Fibroblast of lung (primary cell): ENCODE measurements around the gene SLC16A6. TPM values are rescaled to one million over a fixed set of nuclear protein-coding genes. Genes with fewer than 3 reads are reported as not detected.

Experiments used
- DNase-seq, 2 donors: peaks; one replicate each; pipeline versions ENCODE4 v3.0.0 to v3.0.0-alpha.2; 2010; ENCODE audit warnings: low read depth in 2 of 2
- H2AFZ ChIP-seq: 2 replicates; pipeline ENCODE4 v1.5.1; 2012; ENCODE audit warnings: low read length, control low read depth, inconsistent platforms
- H3K27ac ChIP-seq: 2 replicates; pipeline ENCODE4 v1.5.1; 2011; ENCODE audit warnings: low read length, control low read depth; ENCODE audit not compliant: insufficient read depth
- H3K27me3 ChIP-seq: 2 replicates; pipeline ENCODE4 v1.5.1; 2011; ENCODE audit warnings: mild to moderate bottlenecking, low read length; ENCODE audit not compliant: control insufficient read depth, insufficient read depth
- H3K36me3 ChIP-seq: 2 replicates; pipeline ENCODE4 v1.5.1; 2011; ENCODE audit warnings: low read length; ENCODE audit not compliant: control insufficient read depth, insufficient read depth
- H3K4me1 ChIP-seq: 2 replicates; pipeline ENCODE4 v1.5.1; 2011; ENCODE audit warnings: low read length; ENCODE audit not compliant: control insufficient read depth, insufficient read depth; ENCODE audit errors: extremely low read depth
- H3K4me2 ChIP-seq: 2 replicates; pipeline ENCODE4 v1.5.1; 2011; ENCODE audit warnings: low read length, control low read depth; ENCODE audit not compliant: insufficient read depth; ENCODE audit errors: extremely low read depth
- H3K4me3 ChIP-seq, 4 experiments: fragments of 200-600 bp in 1 of 4; sonication (generic) in 1 of 4; replicated peaks in 1 of 4; 2 replicates each; pipeline ENCODE4 v1.5.1; 2011 to 2016; ENCODE audit warnings: low read length in 4 of 4, low read depth in 3 of 4, mild to moderate bottlenecking in 3 of 4, control low read depth in 2 of 4, inconsistent platforms in 1 of 4, mixed read lengths in 1 of 4; ENCODE audit not compliant: insufficient read depth in 1 of 4; ENCODE audit errors: control extremely low read depth in 1 of 4
- H3K79me2 ChIP-seq: 2 replicates; pipeline ENCODE4 v1.5.1; 2012; ENCODE audit warnings: mild to moderate bottlenecking, low read length, inconsistent platforms; ENCODE audit not compliant: control insufficient read depth, insufficient read depth
- H3K9ac ChIP-seq: 2 replicates; pipeline ENCODE4 v1.5.1; 2011; ENCODE audit warnings: mild to moderate bottlenecking, low read length, control low read depth; ENCODE audit not compliant: insufficient read depth
- H3K9me3 ChIP-seq: 2 replicates; pipeline ENCODE4 v1.5.1; 2012; ENCODE audit warnings: low read depth, low read length; ENCODE audit not compliant: control insufficient read depth, insufficient read depth
- H4K20me1 ChIP-seq: 2 replicates; pipeline ENCODE4 v1.5.1; 2011; ENCODE audit warnings: low read length; ENCODE audit not compliant: control insufficient read depth, insufficient read depth; ENCODE audit errors: extremely low read depth
- EZH2 ChIP-seq: IDR thresholded peaks from 2 replicates; pipeline ENCODE4 v1.5.1; 2012; ENCODE audit warnings: low read length, control low read depth, mild to moderate bottlenecking; ENCODE audit errors: missing control alignments
- polyA plus RNA-seq, 2 donors: library from polyadenylated mRNA; depleted of rRNA in 1 of 2; stranded (reverse) in 1 of 2; unstranded in 1 of 2; fragments of >200 nt; gene quantifications; 2 replicates each; pipeline ENCODE4 v1.2.1, GENCODE V29; 2011 to 2012; ENCODE audit warnings: missing spikeins in 1 of 2
- total RNA-seq: library from RNA; depleted of rRNA; stranded (reverse); fragments of >200 nt; gene quantifications from 2 replicates; pipeline ENCODE4 v1.2.1, GENCODE V29; 2014
- TF ChIP-seq, protein P1 (sequence below), 2 donors: IDR thresholded peaks in 1 of 2; conservative IDR thresholded peaks in 1 of 2; 1 replicate in 1 of 2; 2 replicates in 1 of 2; pipeline ENCODE4 v1.5.1; 2011 to 2012; ENCODE audit warnings: low read length in 2 of 2, control low read depth in 1 of 2, inconsistent platforms in 1 of 2, low read depth in 1 of 2, mild to moderate bottlenecking in 1 of 2

SLC16A6 gene
- total and polyA plus RNA-seq, 2 donors (not counting 1 experiment from before 2014, with no cell fraction given), result 1.7 to 8.3 TPM

DNA sequence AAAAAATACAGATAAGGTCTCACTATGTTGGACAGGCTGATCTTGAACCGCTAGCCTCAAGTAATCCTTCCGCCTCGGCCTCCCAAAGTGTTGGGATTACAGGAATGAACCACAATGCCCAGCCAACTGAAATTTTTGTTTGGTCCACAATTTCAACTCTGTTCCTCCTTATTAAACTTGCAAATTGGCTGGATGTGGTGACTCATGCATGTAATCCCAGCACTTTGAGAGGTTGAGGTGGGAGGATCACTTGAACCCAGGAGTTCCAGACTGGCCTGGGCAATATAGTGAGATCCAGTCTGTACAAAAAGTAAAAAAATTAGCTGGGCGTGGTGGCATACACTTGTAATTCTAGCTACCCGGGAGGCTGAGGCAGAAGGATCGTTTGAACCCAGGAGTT lies 13.8 kb upstream of the SLC16A6 start:
- no peak overlapping the region for H3K27ac ChIP-seq

DNA sequence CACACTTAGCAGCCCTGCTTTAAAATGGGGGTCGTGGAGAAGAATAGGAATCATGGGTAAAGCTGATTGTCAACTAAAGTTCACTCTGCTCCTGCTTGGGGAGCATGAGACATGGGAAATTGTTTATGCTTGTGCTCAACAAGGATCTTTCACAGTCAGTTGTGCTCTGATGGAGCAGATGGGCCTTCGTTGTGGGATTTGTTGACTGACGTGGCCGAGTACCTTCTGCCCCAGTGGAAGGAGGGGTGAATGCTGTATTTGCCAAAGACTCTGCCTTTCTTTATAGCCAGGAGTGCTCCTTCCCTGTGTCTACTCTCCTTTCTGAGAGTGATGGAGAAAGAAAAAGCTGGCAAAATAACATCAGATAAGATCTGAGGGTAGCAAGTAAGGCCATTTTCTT lies 11.7 kb upstream of the SLC16A6 start:
- H3K9me3 ChIP-seq, result no peaks in the 10 kb centered on the region
- DNase-seq, result no peak
- H3K4me2 ChIP-seq, result no peak overlapping the region
- TF ChIP-seq, protein P1, sequence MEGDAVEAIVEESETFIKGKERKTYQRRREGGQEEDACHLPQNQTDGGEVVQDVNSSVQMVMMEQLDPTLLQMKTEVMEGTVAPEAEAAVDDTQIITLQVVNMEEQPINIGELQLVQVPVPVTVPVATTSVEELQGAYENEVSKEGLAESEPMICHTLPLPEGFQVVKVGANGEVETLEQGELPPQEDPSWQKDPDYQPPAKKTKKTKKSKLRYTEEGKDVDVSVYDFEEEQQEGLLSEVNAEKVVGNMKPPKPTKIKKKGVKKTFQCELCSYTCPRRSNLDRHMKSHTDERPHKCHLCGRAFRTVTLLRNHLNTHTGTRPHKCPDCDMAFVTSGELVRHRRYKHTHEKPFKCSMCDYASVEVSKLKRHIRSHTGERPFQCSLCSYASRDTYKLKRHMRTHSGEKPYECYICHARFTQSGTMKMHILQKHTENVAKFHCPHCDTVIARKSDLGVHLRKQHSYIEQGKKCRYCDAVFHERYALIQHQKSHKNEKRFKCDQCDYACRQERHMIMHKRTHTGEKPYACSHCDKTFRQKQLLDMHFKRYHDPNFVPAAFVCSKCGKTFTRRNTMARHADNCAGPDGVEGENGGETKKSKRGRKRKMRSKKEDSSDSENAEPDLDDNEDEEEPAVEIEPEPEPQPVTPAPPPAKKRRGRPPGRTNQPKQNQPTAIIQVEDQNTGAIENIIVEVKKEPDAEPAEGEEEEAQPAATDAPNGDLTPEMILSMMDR (conservative IDR thresholded peaks at IDR 0.05 in 1 of 2, IDR thresholded peaks at IDR 0.05 in 1 of 2; ENCODE audit: low read depth in 1 of 2, low read length in 2 of 2), result no peak
- TF ChIP-seq EZH2, result no peak
- no peaks in the 10 kb centered on the region for H3K79me2 ChIP-seq
- no peaks in the 10 kb centered on the region for H4K20me1 ChIP-seq
- H2AFZ ChIP-seq, result no peak overlapping the region
- no peaks in the 10 kb centered on the region for H3K4me1 ChIP-seq
- no peaks in the 10 kb centered on the region for H3K27me3 ChIP-seq
- no peak overlapping the region for H3K4me3 ChIP-seq
- no peaks in the 10 kb centered on the region for H3K36me3 ChIP-seq
- H3K9ac ChIP-seq, result no peak overlapping the region
- no peak overlapping the region for H3K27ac ChIP-seq

More for the DNA sequence above, 13.8 kb upstream of the SLC16A6 start:
- Histone ChIP-seq H3K27me3 (no peaks in the 10 kb centered on the region), H3K79me2 (no peaks in the 10 kb centered on the region), H3K4me1 (no peaks in the 10 kb centered on the region), H4K20me1 (no peaks in the 10 kb centered on the region), H3K9ac (no peak overlapping the region), H3K4me3 (no peak overlapping the region), H3K9me3 (no peaks in the 10 kb centered on the region), H3K4me2 (no peak overlapping the region), H3K36me3 (no peaks in the 10 kb centered on the region), H2AFZ (no peak overlapping the region)
- DNase-seq, result no peak
- no peak for TF ChIP-seq EZH2
- TF ChIP-seq, protein P1 (conservative IDR thresholded peaks at IDR 0.05 in 1 of 2, IDR thresholded peaks at IDR 0.05 in 1 of 2; ENCODE audit: low read depth in 1 of 2, low read length in 2 of 2), result no peak

DNA sequence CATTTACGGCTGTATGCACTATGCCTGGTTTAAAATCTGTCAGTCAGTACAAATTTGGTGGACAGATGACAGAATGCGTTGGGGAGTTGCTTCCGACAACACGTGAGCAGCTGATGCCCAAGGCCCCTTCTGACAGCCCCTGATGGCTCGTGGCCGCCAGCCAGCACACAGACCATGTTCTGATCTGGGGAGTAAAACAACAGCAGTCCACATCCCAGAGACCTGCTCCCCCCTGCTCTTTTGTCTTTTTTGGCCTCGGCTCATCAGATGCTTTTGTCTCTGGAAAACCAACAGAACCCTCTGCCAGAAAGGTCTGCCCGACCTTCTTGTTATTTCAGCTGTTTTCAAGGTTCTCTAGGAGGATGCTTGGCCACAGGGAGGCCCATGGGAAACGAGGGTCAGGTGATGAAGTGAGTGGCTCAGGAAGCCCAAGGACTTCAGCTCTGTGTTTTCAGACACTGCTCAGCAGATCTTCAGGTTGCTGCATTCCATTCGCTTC lies 11.2 kb upstream of the SLC16A6 start:
- H3K4me2 ChIP-seq, result no peak overlapping the region
- TF ChIP-seq EZH2, result no peak
- TF ChIP-seq, protein P1 (conservative IDR thresholded peaks at IDR 0.05 in 1 of 2, IDR thresholded peaks at IDR 0.05 in 1 of 2; ENCODE audit: low read depth in 1 of 2, low read length in 2 of 2), result no peak
- H4K20me1 ChIP-seq, result no peaks in the 10 kb centered on the region
- DNase-seq, result peak in 1 of 2 donors; percentile 59
- no peaks in the 10 kb centered on the region for H3K79me2 ChIP-seq
- no peaks in the 10 kb centered on the region for H3K9me3 ChIP-seq
- no peak overlapping the region for H2AFZ ChIP-seq
- H3K27me3 ChIP-seq, result no peaks in the 10 kb centered on the region
- no peaks in the 10 kb centered on the region for H3K36me3 ChIP-seq
- no peak overlapping the region for H3K9ac ChIP-seq
- H3K27ac ChIP-seq, result no peak overlapping the region
- H3K4me3 ChIP-seq, result no peak overlapping the region
- H3K4me1 ChIP-seq, result no peaks in the 10 kb centered on the region
